Caco-2 (cell line): ENCODE measurements around the gene MOBP. TPM values are rescaled to one million over a fixed set of nuclear protein-coding genes. Genes with fewer than 3 reads are reported as not detected.

Source experiments
- BruUV-seq: library from RNA; stranded (reverse); fragments of 400-500 nt; replicated peaks from 2 replicates; lab custom pipeline; 2021; lab: Mats Ljungman, UMichigan
- CTCF ChIA-PET: fragments of 300-600 bp; sonication (Branson Sonifier 250); formaldehyde crosslinking; loops from one replicate; lab custom pipeline; 2022; ENCODE audit warnings: antibody characterized with exemption; lab: Charles Lee
- POLR2A ChIA-PET: fragments of 300-600 bp; sonication (Branson Sonifier 250); formaldehyde crosslinking; loops from one replicate; lab custom pipeline; 2022; ENCODE audit warnings: antibody characterized with exemption; lab: Charles Lee
- DNase-seq, 2 experiments: peaks; one replicate each; pipeline versions ENCODE4 v3.0.0 to v3.0.0-alpha.2; 2020 to 2022
- H3K27me3 ChIP-seq: replicated peaks from 2 replicates; pipeline ENCODE4 v1.6.0; 2011; ENCODE audit warnings: low read length; ENCODE audit not compliant: control insufficient read depth, insufficient read depth
- H3K36me3 ChIP-seq: 2 replicates; pipeline ENCODE4 v1.5.1; 2011; ENCODE audit warnings: low read length; ENCODE audit not compliant: control insufficient read depth, insufficient read depth
- H3K4me1 ChIP-seq: fragments of 250-450 bp; sonication (Bioruptor Pico); 2 replicates; pipeline ENCODE4 v1.5.1; 2020; ENCODE audit warnings: mild to moderate bottlenecking
- H3K4me3 ChIP-seq: 2 replicates; pipeline ENCODE4 v1.5.1; 2011; ENCODE audit warnings: low read depth, mild to moderate bottlenecking, control low read depth, low read length
- H3K9me3 ChIP-seq: fragments of 250-450 bp; sonication (Bioruptor Pico); 2 replicates; pipeline ENCODE4 v1.5.1; 2020; ENCODE audit warnings: mild to moderate bottlenecking, moderate library complexity
- H3K27ac Mint-ChIP-seq: one replicate; pipeline ENCODE4 v1.8.0; 2022; ENCODE audit warnings: mixed read lengths; ENCODE audit not compliant: unreplicated experiment
- H3K27me3 Mint-ChIP-seq: one replicate; pipeline ENCODE4 v1.8.0; 2022; ENCODE audit warnings: mixed read lengths; ENCODE audit not compliant: insufficient read depth, unreplicated experiment
- H3K36me3 Mint-ChIP-seq: one replicate; pipeline ENCODE4 v1.8.0; 2022; ENCODE audit warnings: mild to moderate bottlenecking, mixed read lengths; ENCODE audit not compliant: insufficient read depth, unreplicated experiment
- H3K4me1 Mint-ChIP-seq: one replicate; pipeline ENCODE4 v1.8.0; 2022; ENCODE audit warnings: low read depth, mixed read lengths; ENCODE audit not compliant: unreplicated experiment
- H3K4me3 Mint-ChIP-seq: one replicate; pipeline ENCODE4 v1.8.0; 2022; ENCODE audit warnings: mild to moderate bottlenecking, moderate library complexity, mixed read lengths; ENCODE audit not compliant: unreplicated experiment
- H3K9me3 Mint-ChIP-seq: one replicate; pipeline ENCODE4 v1.8.0; 2022; ENCODE audit warnings: mixed read lengths; ENCODE audit not compliant: unreplicated experiment
- CTCF ChIP-seq, 2 experiments: fragments of 200-600 bp in 1 of 2; IDR thresholded peaks; 1 replicate in 1 of 2; 2 replicates in 1 of 2; pipeline versions ENCODE4 v1.5.1 to v1.8.0; 2011 to 2022; ENCODE audit warnings: antibody characterized with exemption in 1 of 2, control low read depth in 1 of 2, inconsistent platforms in 1 of 2, low read depth in 1 of 2, low read length in 1 of 2, mild to moderate bottlenecking in 1 of 2, moderate library complexity in 1 of 2; ENCODE audit not compliant: insufficient read depth in 1 of 2, severe bottlenecking in 1 of 2, unreplicated experiment in 1 of 2
- intact Hi-C: fragments of 100-400 bp; cut with micrococcal nuclease; formaldehyde crosslinking; loops from one replicate; pipeline ENCODE4 v1.10.0; 2022; ENCODE audit not compliant: unreplicated experiment
- total RNA-seq: library from RNA; stranded (reverse); gene quantifications from 2 replicates; pipeline ENCODE4 v1.2.3, GENCODE V29; 2022

Gene MOBP
- total RNA-seq, 1 experiment from 2014 or later: 0.27 TPM

GRCh38 chr3:39491014-39491413, 23.5 kb downstream of the MOBP start:
- Histone ChIP-seq H3K36me3 (no peaks in the 10 kb centered on the region), H3K9me3 (no peaks in the 10 kb centered on the region), H3K27me3 (no peaks in the 10 kb centered on the region), H3K4me1 (no peaks in the 10 kb centered on the region), H3K4me3 (no peak overlapping the region)
- Mint-ChIP-seq H3K4me1 (no peaks in the 10 kb centered on the region), H3K27ac (no peak overlapping the region), H3K27me3 (peaks cover 6% of the 10 kb centered on the region), H3K36me3 (no peaks in the 10 kb centered on the region), H3K9me3 (peaks cover 9% of the 10 kb centered on the region), H3K4me3 (no peak overlapping the region)
- no peak for DNase-seq
- ChIA-PET CTCF (no interaction called here), POLR2A (no interaction called here)
- no TSS peak for BruUV-seq
- intact Hi-C loops: no loop called here
- no peak for TF ChIP-seq CTCF (IDR thresholded peaks at IDR 0.05; ENCODE audit: insufficient read depth in 1 of 2, low read depth in 1 of 2, low read length in 1 of 2, severe bottlenecking in 1 of 2, unreplicated experiment in 1 of 2)

- no peaks in the 10 kb centered on the region for H3K36me3 Mint-ChIP-seq
- CTCF ChIA-PET: no interaction called here
- intact Hi-C loops: no loop called here
Measured at GRCh38 chr3:39491733-39492350, 24.4 kb downstream of the MOBP start.

GRCh38 chr3:39494781-39495180, 27.3 kb downstream of the MOBP start:
- Histone ChIP-seq H3K27me3 (no peaks in the 10 kb centered on the region), H3K36me3 (no peaks in the 10 kb centered on the region), H3K9me3 (no peaks in the 10 kb centered on the region), H3K4me3 (no peak overlapping the region), H3K4me1 (no peaks in the 10 kb centered on the region; the same call in 1 of the 2 replicates)
- H3K9me3 Mint-ChIP-seq: no peaks in the 10 kb centered on the region
- no TSS peak for BruUV-seq
- ChIA-PET POLR2A (no interaction called here), CTCF (no interaction called here)
- H3K27me3 Mint-ChIP-seq: peaks cover 7% of the 10 kb centered on the region
- TF ChIP-seq CTCF (IDR thresholded peaks at IDR 0.05; ENCODE audit: insufficient read depth in 1 of 2, low read depth in 1 of 2, low read length in 1 of 2, severe bottlenecking in 1 of 2, unreplicated experiment in 1 of 2): no peak
- H3K4me1 Mint-ChIP-seq: no peaks in the 10 kb centered on the region
- no peak overlapping the region for H3K27ac Mint-ChIP-seq
- no peaks in the 10 kb centered on the region for H3K36me3 Mint-ChIP-seq
- DNase-seq: no peak
- H3K4me3 Mint-ChIP-seq: no peak overlapping the region
- intact Hi-C loops: no loop called here

More at GRCh38 chr3:39491733-39492350, 24.4 kb downstream of the MOBP start:
- Mint-ChIP-seq H3K27ac (no peak overlapping the region), H3K27me3 (peaks cover 6% of the 10 kb centered on the region), H3K4me3 (no peak overlapping the region), H3K9me3 (peaks cover 9% of the 10 kb centered on the region), H3K4me1 (no peaks in the 10 kb centered on the region)
- no peak for TF ChIP-seq CTCF (IDR thresholded peaks at IDR 0.05; ENCODE audit: insufficient read depth in 1 of 2, low read depth in 1 of 2, low read length in 1 of 2, severe bottlenecking in 1 of 2, unreplicated experiment in 1 of 2)
- H3K27me3 ChIP-seq: no peaks in the 10 kb centered on the region
- H3K36me3 ChIP-seq: no peaks in the 10 kb centered on the region
- no peaks in the 10 kb centered on the region for H3K4me1 ChIP-seq
- H3K9me3 ChIP-seq: no peaks in the 10 kb centered on the region
- DNase-seq: no peak
- BruUV-seq: no TSS peak
- no peak overlapping the region for H3K4me3 ChIP-seq
- POLR2A ChIA-PET: no interaction called here
